ENCODE results near the gene PDZD11.
"Not testable (repeated sequence)": the region's sequence is repeated elsewhere in the genome, so short reads cannot be mapped to it uniquely, and the experiment has no call there.

Gene PDZD11

DNA sequence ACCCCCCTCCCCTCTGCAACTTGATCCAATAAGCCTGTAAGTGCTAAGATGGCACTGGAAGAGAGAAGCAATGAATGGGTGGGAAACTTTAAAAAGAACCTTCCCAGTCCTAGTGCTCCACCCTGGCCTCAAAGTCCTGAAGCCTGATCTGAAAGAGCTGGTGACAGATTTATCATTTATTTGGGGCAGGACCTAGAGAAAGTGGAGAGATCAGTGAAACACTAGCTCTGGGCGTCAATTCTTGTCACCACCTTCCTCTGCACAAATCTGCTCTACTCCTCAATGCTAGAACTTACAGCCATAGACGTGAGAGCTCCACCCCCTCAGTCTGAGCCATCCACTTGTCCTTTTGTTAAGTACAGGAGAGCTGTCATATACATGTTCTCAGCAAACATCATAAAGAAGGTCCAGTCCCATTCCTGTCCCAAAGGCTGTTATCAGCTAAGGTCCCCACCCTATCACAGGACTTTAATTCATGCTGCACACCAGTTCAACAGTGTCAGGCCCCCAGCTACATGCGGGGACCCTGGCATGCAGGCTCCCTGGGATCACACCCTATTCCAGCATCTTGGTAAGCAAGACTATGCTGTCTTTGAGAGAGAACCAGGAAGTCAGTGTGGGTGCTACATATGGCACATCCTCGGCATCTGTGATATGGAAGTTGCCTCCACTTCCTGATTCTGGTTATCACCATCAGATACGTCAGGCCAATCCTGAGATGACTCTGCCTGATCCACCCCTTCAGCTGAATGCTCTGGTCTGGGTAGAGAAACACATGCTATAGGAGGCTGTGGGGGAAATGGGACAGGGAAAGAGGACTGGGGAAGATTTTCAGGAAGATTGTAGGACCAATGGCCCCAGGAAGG, 32.1 kb downstream of the PDZD11 start:
- DNase-seq (ENCODE audit: low spot score), result no peak

DNA sequence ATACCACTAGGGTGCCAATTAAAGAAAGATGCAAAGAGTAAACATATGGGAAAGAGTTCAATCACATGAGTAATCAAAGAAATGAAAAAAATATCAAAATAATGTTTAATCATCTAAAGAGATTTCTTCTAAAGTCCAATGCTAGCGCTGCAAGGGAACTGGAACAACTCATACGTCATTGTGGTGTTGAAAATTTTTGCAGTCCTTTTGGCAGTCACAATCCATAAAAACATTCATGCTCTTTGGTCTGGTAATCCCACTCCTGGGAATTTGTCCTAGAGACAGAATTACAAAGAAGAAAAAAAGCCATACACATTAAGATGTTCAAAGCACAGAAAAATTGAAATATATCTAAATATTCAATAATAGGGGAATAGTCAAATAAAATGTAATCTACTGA, 34.3 kb downstream of the PDZD11 start:
- no peak for DNase-seq (ENCODE audit: low spot score)

DNA sequence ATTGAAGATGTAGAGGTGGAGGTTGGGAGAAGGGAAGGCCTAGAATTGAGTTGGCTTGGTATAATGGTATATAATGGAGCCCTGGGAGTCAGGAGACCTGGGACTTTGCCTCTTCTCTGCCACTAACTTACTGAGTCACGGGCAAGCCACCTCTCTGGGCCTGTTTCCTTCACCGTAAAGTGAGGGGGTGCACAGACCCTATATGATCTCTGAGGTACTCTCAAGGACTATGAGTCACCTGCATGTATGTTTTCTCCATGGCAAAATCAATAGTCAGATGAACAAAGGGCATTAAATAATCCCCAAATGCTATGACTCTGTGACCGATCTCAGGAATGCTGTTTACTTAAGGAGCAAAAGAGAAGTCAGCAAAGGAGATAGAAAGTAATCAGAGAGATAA, 34.8 kb downstream of the PDZD11 start:
- no peak for DNase-seq (ENCODE audit: low spot score)

DNA sequence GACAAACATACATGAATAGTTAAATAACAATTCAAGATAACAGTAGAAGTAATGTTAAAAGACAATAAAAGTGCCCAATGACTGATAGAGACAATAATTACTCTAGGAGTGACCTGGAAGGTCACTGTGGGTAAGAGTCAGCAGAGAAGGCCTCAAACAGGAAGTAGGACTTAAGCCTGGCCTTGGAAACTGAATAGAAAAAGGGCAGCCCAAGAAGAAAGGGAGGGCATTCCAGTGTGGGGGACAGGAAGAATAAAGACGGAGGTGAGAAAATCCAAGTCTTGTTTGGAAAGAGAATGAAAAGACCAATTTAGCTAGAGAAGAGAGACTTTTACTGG, 35.7 kb downstream of the PDZD11 start:
- DNase-seq (ENCODE audit: low spot score), result no peak

DNA sequence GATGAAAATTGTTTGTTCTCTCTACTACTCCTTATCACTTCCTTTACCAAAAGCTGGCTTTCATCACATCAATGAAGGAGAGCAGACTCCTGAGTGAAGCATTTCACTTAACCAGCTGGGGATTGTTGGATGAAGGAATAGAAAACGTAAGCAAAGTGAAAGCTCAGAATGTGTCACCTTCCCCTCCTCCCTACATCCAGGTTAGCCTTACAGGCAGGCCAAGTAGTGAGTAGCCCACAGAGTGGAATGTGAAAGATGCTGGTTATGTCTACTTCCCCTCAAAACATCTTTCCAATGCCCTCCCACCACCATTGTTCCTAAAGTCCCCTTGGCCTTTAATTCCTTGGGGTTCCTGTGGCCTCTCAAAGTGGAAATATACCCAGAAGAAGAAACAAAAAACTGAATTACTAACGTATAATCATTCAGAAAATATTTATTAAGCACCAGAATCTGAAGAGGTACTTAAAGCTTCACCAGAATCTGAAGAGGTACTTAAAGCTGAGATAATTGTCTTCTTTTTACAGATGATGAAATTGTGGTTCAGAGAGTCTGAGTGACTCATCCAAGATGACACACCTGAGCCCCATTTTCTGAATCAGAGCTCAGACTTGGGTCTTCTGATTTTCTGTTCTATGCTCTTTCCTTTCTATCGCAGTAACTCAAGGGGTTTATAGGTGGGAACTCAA, 36.2 kb downstream of the PDZD11 start:
- DNase-seq (ENCODE audit: low spot score), result no peak

DNA sequence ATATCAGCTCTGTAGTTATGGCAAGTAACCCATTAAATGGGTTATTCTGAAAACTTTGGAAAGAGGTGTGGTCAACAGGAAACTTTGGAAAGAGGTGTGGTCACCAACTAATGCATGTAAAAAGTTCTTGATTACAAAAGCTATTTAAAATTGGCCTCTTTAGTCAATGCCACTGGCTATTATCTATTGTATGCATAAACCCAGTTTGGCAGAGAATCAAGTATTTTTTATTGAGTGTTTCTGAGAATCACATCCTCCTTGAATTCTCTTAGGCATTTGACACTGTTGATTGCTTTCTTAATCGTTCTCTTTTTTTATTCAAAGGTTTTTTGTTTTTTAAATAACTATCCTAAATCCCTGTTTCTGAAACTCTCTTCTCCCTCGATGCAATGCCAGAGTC, 37.2 kb downstream of the PDZD11 start:
- no peak for DNase-seq (ENCODE audit: low spot score)

DNA sequence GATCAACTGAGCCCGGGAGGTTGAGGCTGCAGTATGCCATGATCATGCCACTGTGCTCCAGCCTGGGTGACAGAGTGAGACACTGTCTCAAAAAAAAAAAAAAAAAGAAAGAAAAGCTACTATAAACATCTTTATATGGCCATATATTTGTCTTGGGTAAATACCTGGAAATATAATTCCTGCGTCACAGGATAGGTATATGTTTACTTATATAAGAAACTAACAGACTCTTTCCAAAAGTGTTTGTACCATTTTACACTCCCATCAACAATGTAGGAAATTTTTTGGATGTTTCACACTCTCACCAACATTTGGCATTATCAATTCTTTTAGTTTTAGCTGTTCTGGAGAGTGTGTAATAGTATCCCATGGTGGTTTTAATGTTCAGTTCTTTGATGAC, 42.5 kb downstream of the PDZD11 start:
- no peak for DNase-seq (ENCODE audit: low spot score)

DNA sequence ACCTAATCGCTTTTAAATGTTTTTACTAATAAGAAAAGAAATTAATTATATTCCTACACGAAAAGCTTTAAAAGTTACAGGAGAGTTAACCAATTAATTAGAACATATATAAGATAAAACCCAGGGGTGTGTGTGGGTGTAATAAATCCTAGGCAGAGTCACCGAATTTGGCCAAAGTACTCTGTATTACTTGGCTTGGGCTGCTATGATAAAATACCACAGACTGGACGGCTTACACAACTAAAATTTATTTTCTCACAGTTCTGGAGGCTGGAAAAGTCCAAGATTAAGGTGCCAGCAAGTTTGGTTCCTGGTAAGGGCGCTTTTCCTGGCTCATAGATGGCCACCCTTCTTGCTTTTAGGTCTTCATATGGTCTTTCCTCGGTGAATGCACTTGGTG, 44.8 kb downstream of the PDZD11 start:
- DNase-seq (ENCODE audit: low spot score), result no peak

DNA sequence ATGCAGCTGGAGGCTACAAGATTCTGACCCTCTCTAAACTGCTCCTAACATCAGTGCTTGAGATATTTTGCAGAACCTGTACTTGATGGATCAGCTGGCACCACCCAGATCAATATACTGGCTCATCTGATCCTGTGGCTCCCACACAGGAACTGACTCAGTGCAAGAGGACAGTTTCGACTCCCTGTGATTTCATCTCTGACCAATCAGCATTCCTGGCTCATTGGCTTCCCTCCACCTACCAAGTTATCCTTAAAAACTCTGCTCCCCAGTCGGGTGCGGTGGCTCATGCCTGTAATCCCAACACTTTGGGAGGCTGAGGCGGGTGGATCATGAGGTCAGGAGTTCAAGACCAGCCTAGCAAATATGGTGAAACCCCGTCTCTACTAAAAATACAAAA, 46.1 kb downstream of the PDZD11 start:
- DNase-seq (ENCODE audit: low spot score), result not testable (repeated sequence)

DNA sequence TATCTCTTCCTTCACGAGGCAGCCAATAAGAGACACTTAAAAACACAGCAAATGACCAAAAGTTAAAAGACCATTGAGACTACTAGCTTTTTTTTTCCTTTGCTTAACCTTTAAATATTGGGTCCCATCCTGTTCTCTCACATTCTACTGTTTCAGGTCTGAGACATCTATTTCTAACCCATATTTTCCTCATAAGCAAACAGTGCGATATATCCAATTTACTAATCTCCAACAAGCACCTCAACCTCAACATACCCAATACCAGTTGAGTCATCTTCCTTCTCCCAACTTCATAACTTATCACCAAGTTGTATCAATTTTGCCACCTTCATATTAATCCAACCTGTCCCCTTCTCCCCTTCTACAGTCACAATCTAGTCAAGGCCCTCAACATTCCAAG, 48.2 kb downstream of the PDZD11 start:
- DNase-seq (ENCODE audit: low spot score), result no peak

DNA sequence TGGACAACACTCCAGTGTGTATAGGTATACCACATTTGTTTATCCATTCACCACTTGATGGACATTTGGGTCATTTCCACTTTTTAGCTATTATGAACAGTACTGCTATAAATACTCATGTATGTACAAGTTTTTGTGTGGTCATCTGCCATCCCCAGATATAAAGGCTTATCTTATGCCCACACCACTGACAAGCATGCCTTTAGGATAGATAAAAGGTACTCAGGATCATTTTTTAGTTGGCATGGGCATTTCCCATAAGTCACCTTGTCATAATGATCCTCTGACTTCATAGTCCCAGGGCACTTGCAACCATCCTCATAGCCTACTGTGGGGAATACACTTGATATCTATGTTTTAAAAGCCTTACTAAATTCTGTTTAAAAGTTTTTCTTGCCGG, 49.0 kb downstream of the PDZD11 start:
- no peak for DNase-seq (ENCODE audit: low spot score)

All from cerebellar cortex (tissue), 1 donor.